GM12891 (cell line): ENCODE measurements around the gene KLKB1.

ENCODE experiments used
- POLR2A ChIP-seq: IDR thresholded peaks from 2 replicates; pipeline ENCODE4 v1.6.1; 2011; ENCODE audit warnings: low read depth, low read length, control low read depth
- POLR2AphosphoS5 ChIP-seq: IDR thresholded peaks from 2 replicates; pipeline ENCODE4 v1.6.1; 2011; ENCODE audit warnings: low read depth, low read length, control low read depth

DNA sequence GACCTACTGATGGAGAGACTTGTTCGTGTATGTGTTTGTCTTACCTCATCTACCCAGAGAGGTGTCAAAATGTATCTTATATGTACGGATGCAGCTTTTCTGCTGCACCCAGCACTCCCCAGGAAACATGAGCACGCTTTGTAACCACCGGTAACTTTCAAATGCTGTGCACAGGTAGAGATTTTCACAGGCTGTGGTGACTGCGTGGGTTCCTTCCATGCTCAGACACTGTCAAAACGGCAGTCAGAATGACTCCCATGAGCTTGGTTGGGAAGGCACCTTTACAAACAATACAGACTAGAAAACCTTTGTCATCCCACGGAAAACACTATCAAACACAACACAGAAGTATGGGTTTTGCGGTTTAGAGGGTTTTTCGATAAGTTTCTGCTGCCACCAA lies 66.9 kb downstream of the KLKB1 start:
- TF ChIP-seq POLR2A (no peak), POLR2AphosphoS5 (no peak)
